ENCODE results near the gene HPSE2. TPM values are rescaled to one million over a fixed set of nuclear protein-coding genes. Genes with fewer than 3 reads are reported as not detected.
A peak's percentile ranks its signal among the peaks of the same experiment; 100 is the strongest.

The HPSE2 gene
- total RNA-seq, 1 donor from 2014 or later: not detected

GRCh38 chr10:98433881-98434732 is 801.5 kb downstream of the HPSE2 start:
- H3K27me3 ChIP-seq: no peaks in the 10 kb centered on the region
- H3K4me3 ChIP-seq: no peak overlapping the region
- H3K9me3 ChIP-seq: no peaks in the 10 kb centered on the region
- H3K27ac ChIP-seq: no peak overlapping the region
- H3K36me3 ChIP-seq: peaks cover 66 to 85% of the 10 kb centered on the region in 2 donors
- DNase-seq (ENCODE audit: low spot score in 2 of 2): peak in 1 of 2 donors; percentile 49
- no peaks in the 10 kb centered on the region for H3K4me1 ChIP-seq
- no peak for TF ChIP-seq CTCF (IDR thresholded peaks at IDR 0.05)
- intact Hi-C loops (cut with DNase I): no loop called here

GRCh38 chr10:98433371-98433770 is 802.3 kb downstream of the HPSE2 start:
- Histone ChIP-seq H3K27me3 (no peaks in the 10 kb centered on the region), H3K4me1 (no peaks in the 10 kb centered on the region), H3K27ac (no peak overlapping the region), H3K9me3 (no peaks in the 10 kb centered on the region), H3K36me3 (peaks cover 61 to 79% of the 10 kb centered on the region in 2 donors), H3K4me3 (no peak overlapping the region)
- DNase-seq (ENCODE audit: low spot score in 2 of 2): no peak
- no peak for TF ChIP-seq CTCF (IDR thresholded peaks at IDR 0.05)
- intact Hi-C loops (cut with DNase I): no loop called here

GRCh38 chr10:98432330-98432729 is 803.3 kb downstream of the HPSE2 start:
- DNase-seq (ENCODE audit: low spot score in 2 of 2): no peak
- Histone ChIP-seq H3K27ac (no peak overlapping the region), H3K9me3 (no peaks in the 10 kb centered on the region), H3K4me3 (no peak overlapping the region), H3K4me1 (no peaks in the 10 kb centered on the region), H3K27me3 (no peaks in the 10 kb centered on the region), H3K36me3 (peaks cover 65 to 80% of the 10 kb centered on the region in 2 donors)
- TF ChIP-seq CTCF (IDR thresholded peaks at IDR 0.05): no peak
- intact Hi-C loops (cut with DNase I): no loop called here

- no peak for DNase-seq (ENCODE audit: low spot score in 2 of 2)
- H3K4me3 ChIP-seq: no peak overlapping the region
- no peaks in the 10 kb centered on the region for H3K9me3 ChIP-seq
- no peaks in the 10 kb centered on the region for H3K4me1 ChIP-seq
- peaks cover 73 to 86% of the 10 kb centered on the region in 2 donors for H3K36me3 ChIP-seq
- H3K27me3 ChIP-seq: no peaks in the 10 kb centered on the region
- no peak for TF ChIP-seq CTCF (IDR thresholded peaks at IDR 0.05)
- H3K27ac ChIP-seq: no peak overlapping the region
- intact Hi-C loops (cut with DNase I): no loop called here
These were observed 804.6 kb downstream of the HPSE2 start for GRCh38 chr10:98431016-98431415.

GRCh38 chr10:98430427-98430826 is 805.2 kb downstream of the HPSE2 start:
- H3K9me3 ChIP-seq: no peaks in the 10 kb centered on the region
- no peaks in the 10 kb centered on the region for H3K27me3 ChIP-seq
- intact Hi-C loops (cut with DNase I): no loop called here
- TF ChIP-seq CTCF (IDR thresholded peaks at IDR 0.05): no peak
- DNase-seq (ENCODE audit: low spot score in 2 of 2): peak in 1 of 2 donors; percentile 59
- no peak overlapping the region for H3K27ac ChIP-seq
- no peaks in the 10 kb centered on the region for H3K4me1 ChIP-seq
- peaks cover 75 to 86% of the 10 kb centered on the region in 2 donors for H3K36me3 ChIP-seq
- H3K4me3 ChIP-seq: no peak overlapping the region
